ENCODE measurements around the gene HNRNPC.
"Not testable (repeated sequence)": the region's sequence is repeated elsewhere in the genome, so short reads cannot be mapped to it uniquely, and the experiment has no call there.

Gene HNRNPC

GRCh38 chr14:21191809-21192446 lies 77.3 kb downstream of the HNRNPC start:
- peak; percentile 35 for DNase-seq (ENCODE audit: low read depth)

- DNase-seq (ENCODE audit: low read depth): no peak
Observed at GRCh38 chr14:21191261-21191808, 77.9 kb downstream of the HNRNPC start.

GRCh38 chr14:21185491-21185890 lies 83.8 kb downstream of the HNRNPC start:
- no peak for DNase-seq (ENCODE audit: low read depth)

GRCh38 chr14:21184254-21184653 lies 85.0 kb downstream of the HNRNPC start:
- no peak for DNase-seq (ENCODE audit: low read depth)

GRCh38 chr14:21182166-21182565 lies 87.1 kb downstream of the HNRNPC start:
- DNase-seq (ENCODE audit: low read depth): no peak

GRCh38 chr14:21171128-21171527 lies 98.1 kb downstream of the HNRNPC start:
- DNase-seq (ENCODE audit: low read depth): no peak

GRCh38 chr14:21169573-21169972 lies 99.7 kb downstream of the HNRNPC start:
- no peak for DNase-seq (ENCODE audit: low read depth)

GRCh38 chr14:21168055-21168454 lies 101.2 kb downstream of the HNRNPC start:
- DNase-seq (ENCODE audit: low read depth): no peak

- not testable (repeated sequence) for DNase-seq (ENCODE audit: low read depth)
Observed at GRCh38 chr14:21165670-21166069, 103.6 kb downstream of the HNRNPC start.

- not testable (repeated sequence) for DNase-seq (ENCODE audit: low read depth)
Observed at GRCh38 chr14:21165002-21165605, 104.1 kb downstream of the HNRNPC start.

- DNase-seq (ENCODE audit: low read depth): no peak
Observed at GRCh38 chr14:21163871-21164291, 105.4 kb downstream of the HNRNPC start.

GRCh38 chr14:21162081-21162480 lies 107.2 kb downstream of the HNRNPC start:
- DNase-seq (ENCODE audit: low read depth): no peak

GRCh38 chr14:21160061-21160610 lies 109.1 kb downstream of the HNRNPC start:
- no peak for DNase-seq (ENCODE audit: low read depth)

Data from stimulated activated CD8-positive, alpha-beta memory T cell treated with anti-CD3 and anti-CD28 coated beads, Interleukin-12 subunit alpha, Interleukin-12 subunit beta, amount 100 ng/mL, for 4 hours (primary cell).